Activated naive CD4-positive, alpha-beta T cell treated with anti-CD3 and anti-CD28 coated beads, Interleukin-2, amount 10 ng/mL, durations not matched to agents 7 days and 5 days (primary cell): ENCODE results near the gene ZNF689.

ENCODE experiments used
- CTCF ChIA-PET: fragments of 350-600 bp; sonication (Branson Sonifier 250); formaldehyde crosslinking; loops from one replicate; lab custom pipeline; 2021; ENCODE audit warnings: antibody characterized with exemption; lab: Charles Lee
- DNase-seq: peaks from one replicate; pipeline ENCODE4 v3.0.0-alpha.2; 2020
- H3K27ac Mint-ChIP-seq: one replicate; pipeline ENCODE4 v1.8.0; 2021; ENCODE audit warnings: mild to moderate bottlenecking, moderate library complexity, mixed read lengths
- H3K27me3 Mint-ChIP-seq: one replicate; pipeline ENCODE4 v1.8.0; 2021; ENCODE audit warnings: mild to moderate bottlenecking, mixed read lengths
- H3K36me3 Mint-ChIP-seq: one replicate; pipeline ENCODE4 v1.8.0; 2021; ENCODE audit warnings: mixed read lengths
- H3K4me1 Mint-ChIP-seq: one replicate; pipeline ENCODE4 v1.8.0; 2021; ENCODE audit warnings: mixed read lengths
- H3K4me3 Mint-ChIP-seq: one replicate; pipeline ENCODE4 v1.8.0; 2021; ENCODE audit warnings: mild to moderate bottlenecking, moderate library complexity, mixed read lengths
- H3K9me3 Mint-ChIP-seq: one replicate; pipeline ENCODE4 v1.8.0; 2021; ENCODE audit warnings: mixed read lengths

ZNF689 gene

GRCh38 chr16:30622455-30623032, 12.4 kb upstream of the ZNF689 start:
- Mint-ChIP-seq H3K4me1 (no peaks in the 10 kb centered on the region), H3K36me3 (no peaks in the 10 kb centered on the region), H3K4me3 (no peak overlapping the region), H3K27ac (no peak overlapping the region), H3K9me3 (no peaks in the 10 kb centered on the region), H3K27me3 (peaks cover 27% of the 10 kb centered on the region)
- CTCF ChIA-PET = interaction anchor here (1.7 kb wide), 1 partner anchor 213 kb away, joined by 4 read pairs; no protein-coding TSS in a partner anchor
- no peak for DNase-seq

DNA sequence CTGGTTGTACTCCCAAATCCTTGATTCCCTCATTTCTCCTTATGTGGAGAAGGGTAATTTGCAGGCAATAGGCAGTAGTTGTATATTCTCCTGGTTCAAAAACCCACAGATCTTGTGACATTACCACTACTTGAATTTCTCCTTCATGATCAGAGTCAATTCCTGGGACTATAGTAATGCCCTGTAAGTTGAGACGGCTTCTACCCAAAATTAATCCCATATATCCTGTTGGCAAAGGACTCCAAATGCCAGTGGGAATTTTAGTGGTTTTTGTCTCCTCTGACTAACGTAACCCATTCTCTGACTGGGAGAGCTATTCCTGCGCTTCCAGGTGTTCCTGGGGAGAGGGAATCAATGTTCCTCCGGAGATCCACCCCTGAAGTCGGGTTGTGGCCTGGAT, 11.6 kb upstream of the ZNF689 start:
- Mint-ChIP-seq H3K4me1 (no peaks in the 10 kb centered on the region), H3K9me3 (no peaks in the 10 kb centered on the region), H3K4me3 (no peak overlapping the region), H3K36me3 (no peaks in the 10 kb centered on the region), H3K27me3 (peaks cover 27% of the 10 kb centered on the region), H3K27ac (no peak overlapping the region)
- CTCF ChIA-PET = interaction anchor here (1.7 kb wide), 1 partner anchor 212 kb away, joined by 4 read pairs; no protein-coding TSS in a partner anchor
- DNase-seq = no peak

- Mint-ChIP-seq H3K4me1 (peaks cover 4% of the 10 kb centered on the region), H3K36me3 (no peaks in the 10 kb centered on the region), H3K4me3 (no peak overlapping the region), H3K27ac (no peak overlapping the region), H3K27me3 (peaks cover 32% of the 10 kb centered on the region), H3K9me3 (no peaks in the 10 kb centered on the region)
- no peak for DNase-seq
- CTCF ChIA-PET = interaction anchor here (0.7 to 2.5 kb wide), 6 partner anchors 9 to 190 kb away, joined by 3 to 15 read pairs (median 4); partner anchors contain the start of gene DCTPP1
These were observed 10.0 kb upstream of the ZNF689 start for GRCh38 chr16:30620169-30620568.

DNA sequence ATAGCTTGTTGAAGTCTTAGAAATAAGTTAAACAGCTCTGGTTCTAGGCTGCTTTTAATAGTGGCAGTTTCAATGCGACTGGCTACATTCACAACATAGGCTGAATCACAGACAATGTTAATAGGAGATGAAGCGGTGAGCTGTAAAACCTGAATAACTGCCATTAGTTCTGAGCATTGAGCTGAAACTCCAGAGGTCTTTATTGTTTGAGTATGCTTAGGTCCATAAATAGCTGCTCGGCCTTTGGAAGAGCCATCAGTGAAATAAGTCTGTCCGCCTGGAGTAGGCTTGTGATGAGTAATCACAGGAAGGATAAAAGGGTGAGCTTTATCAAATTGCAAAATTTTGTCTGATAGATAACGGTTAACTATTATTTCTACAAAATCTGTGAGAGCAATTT, 9.4 kb upstream of the ZNF689 start:
- DNase-seq = no peak
- H3K36me3 Mint-ChIP-seq = no peaks in the 10 kb centered on the region
- peaks cover 4% of the 10 kb centered on the region for H3K4me1 Mint-ChIP-seq
- CTCF ChIA-PET = interaction anchor here (0.7 to 2.5 kb wide), 6 partner anchors 9 to 190 kb away, joined by 3 to 15 read pairs (median 4); partner anchors contain the start of gene DCTPP1
- peaks cover 33% of the 10 kb centered on the region for H3K27me3 Mint-ChIP-seq
- H3K27ac Mint-ChIP-seq = no peak overlapping the region
- H3K9me3 Mint-ChIP-seq = no peaks in the 10 kb centered on the region
- H3K4me3 Mint-ChIP-seq = no peak overlapping the region

GRCh38 chr16:30619202-30619601, 9.0 kb upstream of the ZNF689 start:
- Mint-ChIP-seq H3K4me1 (peaks cover 5% of the 10 kb centered on the region), H3K9me3 (no peaks in the 10 kb centered on the region), H3K27ac (no peak overlapping the region), H3K27me3 (peaks cover 31% of the 10 kb centered on the region), H3K36me3 (no peaks in the 10 kb centered on the region), H3K4me3 (no peak overlapping the region)
- CTCF ChIA-PET = interaction anchor here (0.7 to 2.5 kb wide), 6 partner anchors 7 to 21 kb away, joined by 3 to 15 read pairs (median 3); no protein-coding TSS in a partner anchor
- DNase-seq = no peak

GRCh38 chr16:30615358-30616091, 5.3 kb upstream of the ZNF689 start:
- no peaks in the 10 kb centered on the region for H3K9me3 Mint-ChIP-seq
- H3K4me3 Mint-ChIP-seq = no peak overlapping the region
- H3K27ac Mint-ChIP-seq = no peak overlapping the region

GRCh38 chr16:30609002-30609925, 925 bp downstream of the ZNF689 start:
- H3K36me3 Mint-ChIP-seq = peaks cover 33% of the 10 kb centered on the region
- H3K4me1 Mint-ChIP-seq = peaks cover 35% of the 10 kb centered on the region
- peak; percentile 61 for DNase-seq
- H3K9me3 Mint-ChIP-seq = no peaks in the 10 kb centered on the region
- CTCF ChIA-PET = interaction anchor here (0.5 to 3.8 kb wide), 9 partner anchors 9 to 179 kb away, joined by 3 to 26 read pairs (median 4); partner anchors contain the start of genes DCTPP1 and PRR14
- peaks cover 3% of the 10 kb centered on the region for H3K27me3 Mint-ChIP-seq
- peak overlapping the region; percentile 97 for H3K27ac Mint-ChIP-seq
- H3K4me3 Mint-ChIP-seq = peak overlapping the region; percentile 88

More at GRCh38 chr16:30615358-30616091, 5.3 kb upstream of the ZNF689 start:
- Mint-ChIP-seq H3K27me3 (peaks cover 12% of the 10 kb centered on the region), H3K36me3 (peaks cover under 1% of the 10 kb centered on the region), H3K4me1 (peaks cover 15% of the 10 kb centered on the region)
- peak; percentile 87 for DNase-seq
- CTCF ChIA-PET = interaction anchor here (0.6 to 3.6 kb wide), 31 partner anchors 8 to 552 kb away, joined by 3 to 34 read pairs (median 4); partner anchors contain the start of genes DCTPP1 and ZNF688

DNA sequence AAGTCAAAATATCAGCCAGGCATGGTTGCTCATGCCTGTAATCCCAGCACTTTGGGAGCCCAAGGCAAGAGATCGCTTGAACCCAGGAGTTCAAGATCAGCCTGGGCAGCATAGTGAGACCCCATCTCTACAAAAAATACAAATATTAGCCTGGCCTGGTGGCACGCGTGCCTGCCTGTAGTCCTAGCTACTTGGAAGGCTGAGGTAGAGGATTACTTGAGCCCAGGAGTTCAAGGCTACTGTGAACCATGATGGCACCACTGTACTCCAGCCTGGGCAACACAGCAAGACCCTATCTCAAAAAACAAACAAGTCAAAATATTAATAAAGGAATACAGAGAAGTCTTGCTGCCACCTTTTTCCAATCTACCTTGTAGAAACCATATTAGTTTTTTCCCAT, 4.2 kb downstream of the ZNF689 start:
- H3K36me3 Mint-ChIP-seq = peaks cover 43% of the 10 kb centered on the region
- no peak overlapping the region for H3K4me3 Mint-ChIP-seq
- CTCF ChIA-PET = interaction anchor here (1.3 to 1.4 kb wide), 2 partner anchors 8 to 176 kb away, joined by 5 to 6 read pairs; partner anchors contain the start of gene DCTPP1
- H3K27ac Mint-ChIP-seq = no peak overlapping the region
- no peaks in the 10 kb centered on the region for H3K9me3 Mint-ChIP-seq
- peaks cover 3% of the 10 kb centered on the region for H3K27me3 Mint-ChIP-seq
- peaks cover 29% of the 10 kb centered on the region for H3K4me1 Mint-ChIP-seq
- no peak for DNase-seq

DNA sequence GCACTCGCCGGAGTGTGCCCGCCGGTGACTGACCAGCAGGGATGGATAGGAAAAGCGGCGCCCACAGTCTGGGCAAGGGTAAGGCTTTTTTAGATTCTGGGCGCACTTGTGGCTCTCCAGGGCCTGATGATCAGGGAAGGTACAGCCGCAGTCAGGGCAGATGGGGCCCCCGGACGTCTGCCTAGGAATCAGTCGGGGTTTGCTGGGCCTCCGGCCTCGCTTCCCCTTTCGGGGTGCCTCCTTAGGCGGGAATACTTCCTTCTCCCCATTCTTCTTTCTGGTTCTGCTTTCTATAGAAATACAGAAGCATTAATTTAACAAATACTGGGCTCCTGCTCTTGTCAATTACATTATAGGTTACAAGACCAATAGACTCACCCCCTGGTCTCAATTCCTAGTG, 5.0 kb downstream of the ZNF689 start:
- no peaks in the 10 kb centered on the region for H3K27me3 Mint-ChIP-seq
- CTCF ChIA-PET = interaction anchor here (1.2 kb wide), 1 partner anchor 14 kb away, joined by 3 read pairs; no protein-coding TSS in a partner anchor
- no peak overlapping the region for H3K27ac Mint-ChIP-seq
- H3K4me1 Mint-ChIP-seq = peaks cover 21% of the 10 kb centered on the region
- DNase-seq = no peak
- H3K9me3 Mint-ChIP-seq = no peaks in the 10 kb centered on the region
- H3K4me3 Mint-ChIP-seq = no peak overlapping the region
- peaks cover 39% of the 10 kb centered on the region for H3K36me3 Mint-ChIP-seq

DNA sequence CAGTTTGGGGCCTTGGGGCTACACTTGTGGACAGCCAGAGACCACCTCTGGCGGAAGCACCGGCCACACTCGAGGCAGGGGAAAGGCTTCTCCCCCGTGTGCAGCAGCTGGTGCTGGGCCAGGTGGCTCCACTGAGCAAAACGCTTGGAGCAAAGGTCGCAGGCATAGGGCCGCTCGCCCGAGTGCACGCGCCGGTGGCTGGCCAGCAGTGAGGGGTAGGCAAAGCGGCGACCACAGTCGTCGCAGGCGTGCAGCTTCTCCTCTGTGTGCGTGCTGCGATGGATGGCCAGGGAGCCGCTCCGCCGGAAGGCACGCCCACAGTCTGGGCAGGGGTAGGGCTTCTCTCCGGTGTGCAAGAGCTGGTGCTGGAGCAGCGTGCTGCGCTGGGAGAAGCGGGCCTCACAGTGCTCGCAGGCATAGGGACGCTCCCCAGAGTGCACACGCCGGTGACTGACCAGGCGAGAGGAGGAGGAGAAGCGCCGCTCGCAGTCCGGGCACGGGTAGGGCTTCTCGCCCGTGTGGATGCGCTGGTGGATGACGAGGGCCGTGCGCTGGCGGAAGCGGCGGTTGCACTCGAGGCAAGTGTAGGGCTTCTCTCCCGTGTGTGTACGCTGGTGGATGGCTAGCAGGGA, 5.8 kb downstream of the ZNF689 start:
- H3K36me3 Mint-ChIP-seq = peaks cover 37% of the 10 kb centered on the region
- no peak for DNase-seq
- H3K4me1 Mint-ChIP-seq = peaks cover 20% of the 10 kb centered on the region
- no peaks in the 10 kb centered on the region for H3K27me3 Mint-ChIP-seq
- no peaks in the 10 kb centered on the region for H3K9me3 Mint-ChIP-seq
- H3K4me3 Mint-ChIP-seq = no peak overlapping the region
- CTCF ChIA-PET = interaction anchor here (1.2 kb wide), 1 partner anchor 15 kb away, joined by 3 read pairs; no protein-coding TSS in a partner anchor
- H3K27ac Mint-ChIP-seq = no peak overlapping the region

DNA sequence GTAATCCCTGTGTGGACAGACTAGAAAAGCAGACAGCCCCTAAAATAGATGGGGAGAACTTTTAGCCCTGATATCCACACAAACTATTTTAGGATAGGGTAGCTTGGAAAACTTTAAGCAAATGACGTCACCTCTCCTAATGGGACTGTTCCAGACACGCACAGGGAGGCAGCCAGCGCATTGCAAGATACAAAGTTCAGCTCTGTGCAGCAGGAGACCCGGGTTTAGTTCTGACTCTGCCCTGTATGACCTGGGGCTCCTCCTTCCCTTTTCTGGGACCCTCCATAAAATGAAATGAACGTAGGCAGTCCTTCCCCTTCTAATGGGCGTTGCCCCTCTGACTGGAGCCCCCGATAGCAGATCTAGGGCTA, 6.3 kb downstream of the ZNF689 start:
- no peaks in the 10 kb centered on the region for H3K9me3 Mint-ChIP-seq
- CTCF ChIA-PET = no interaction called here

DNA sequence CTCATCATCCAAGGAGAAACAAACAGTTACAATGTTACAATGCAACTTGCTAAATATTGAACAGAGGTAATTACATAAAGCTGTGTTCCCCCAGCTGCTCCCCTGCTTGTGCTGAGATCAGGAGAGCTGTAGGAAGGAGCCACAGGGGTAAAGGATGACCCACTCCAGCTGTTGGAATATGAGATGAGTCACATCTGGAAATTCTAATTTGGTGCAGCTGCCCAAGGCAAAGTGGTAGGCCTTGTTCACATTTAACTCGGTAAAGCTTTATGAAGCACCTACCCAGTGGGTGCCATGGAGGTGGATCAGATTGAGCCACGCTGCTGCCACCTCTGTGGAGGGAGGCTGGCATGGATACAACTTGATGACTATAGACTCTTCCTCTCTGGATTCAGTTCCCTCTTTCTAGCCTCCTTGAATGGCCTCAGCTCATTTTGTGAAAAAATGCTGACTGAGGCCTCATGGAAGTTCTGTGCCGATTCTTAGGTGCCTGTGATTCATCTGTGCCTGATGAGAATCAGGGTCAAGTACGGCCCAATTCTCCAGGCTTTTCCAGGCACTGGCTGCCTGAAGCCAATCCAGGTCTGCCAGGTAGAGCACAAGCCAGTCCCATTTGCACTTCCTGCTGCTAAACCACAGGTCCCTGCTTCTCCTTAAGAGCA, 7.4 kb downstream of the ZNF689 start:
- H3K27ac Mint-ChIP-seq = no peak overlapping the region
- CTCF ChIA-PET = interaction anchor here (0.7 to 2.7 kb wide), 3 partner anchors 12 to 67 kb away, joined by 3 to 17 read pairs (median 4); no protein-coding TSS in a partner anchor
- DNase-seq = no peak
- H3K9me3 Mint-ChIP-seq = no peaks in the 10 kb centered on the region
- H3K36me3 Mint-ChIP-seq = peaks cover 34% of the 10 kb centered on the region
- no peak overlapping the region for H3K4me3 Mint-ChIP-seq
- H3K4me1 Mint-ChIP-seq = peaks cover 14% of the 10 kb centered on the region
- H3K27me3 Mint-ChIP-seq = no peaks in the 10 kb centered on the region

More for the DNA sequence above, 6.3 kb downstream of the ZNF689 start:
- H3K4me1 Mint-ChIP-seq = peaks cover 15% of the 10 kb centered on the region
- H3K27ac Mint-ChIP-seq = no peak overlapping the region
- no peak overlapping the region for H3K4me3 Mint-ChIP-seq
- H3K27me3 Mint-ChIP-seq = no peaks in the 10 kb centered on the region
- peaks cover 37% of the 10 kb centered on the region for H3K36me3 Mint-ChIP-seq
- DNase-seq = no peak
